ENCODE data around the gene PRRG1.
"Not testable (repeated sequence)": the region's sequence is repeated elsewhere in the genome, so short reads cannot be mapped to it uniquely, and the experiment has no call there.

Gene PRRG1

DNA sequence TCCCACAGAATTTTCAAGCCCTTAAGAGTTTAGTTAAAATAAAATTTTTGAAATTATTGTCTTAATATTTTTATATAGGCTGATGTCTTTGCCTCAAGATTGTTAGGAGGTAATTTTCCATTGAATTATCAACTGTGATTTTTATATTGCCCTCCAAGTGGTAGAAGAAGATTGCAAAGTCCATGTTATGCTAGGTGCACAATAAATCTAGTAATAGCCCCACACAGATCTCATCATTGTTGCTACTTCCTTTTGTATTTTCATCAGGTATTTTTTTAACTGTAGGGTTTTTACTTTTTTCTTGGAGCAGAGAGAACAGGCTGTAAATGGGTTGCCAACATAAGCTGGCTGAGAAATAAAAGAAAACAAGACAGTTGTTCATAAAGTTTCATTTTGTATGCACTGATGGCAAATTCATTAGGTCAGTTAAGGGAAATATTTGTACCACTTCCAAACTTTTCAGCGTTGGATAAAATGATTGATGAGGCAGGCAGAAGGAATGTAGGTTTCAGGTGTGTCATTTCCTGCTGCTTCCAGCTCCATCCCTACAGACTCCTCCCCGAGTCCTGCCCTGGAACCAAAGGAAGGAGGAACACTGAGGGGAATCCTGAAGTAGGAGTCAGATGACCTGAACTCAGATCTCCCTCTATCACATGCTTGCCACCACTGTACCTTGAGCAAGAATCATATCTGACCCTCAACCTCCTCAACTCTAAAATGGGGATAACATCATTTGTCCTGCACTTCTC lies 105.5 kb downstream of the PRRG1 start:
- Histone ChIP-seq H2AFZ (no peak overlapping the region), H3K27ac (no peak overlapping the region), H3K9me3 (ENCODE audit: control insufficient read depth, low read length) (no peaks in the 10 kb centered on the region)

DNA sequence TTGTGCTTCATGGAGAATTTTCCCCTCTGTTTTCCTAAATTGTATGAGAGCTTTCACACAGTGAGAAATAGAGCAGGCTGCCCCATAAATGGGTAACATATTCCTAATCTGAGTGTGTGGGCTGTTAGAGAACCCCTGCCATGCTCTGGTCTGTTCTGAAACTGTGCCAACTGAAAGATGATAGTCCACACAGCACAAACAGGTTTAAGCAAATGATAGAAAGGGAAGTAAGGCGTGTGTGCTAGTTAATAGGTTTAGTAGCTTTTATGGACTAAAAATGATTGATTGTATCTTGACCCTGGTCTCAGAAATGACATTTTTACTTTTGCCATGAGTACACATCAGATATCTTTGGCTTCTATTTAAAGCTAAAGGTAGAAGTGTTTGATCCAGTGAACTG lies 106.2 kb downstream of the PRRG1 start:
- Histone ChIP-seq H3K4me1 (no peaks in the 10 kb centered on the region), H3K79me2 (no peaks in the 10 kb centered on the region), H3K4me2 (ENCODE audit: low read length) (no peak overlapping the region), H3K27ac (no peak overlapping the region), H3K27me3 (ENCODE audit: control insufficient read depth, insufficient read depth, low read length) (no peaks in the 10 kb centered on the region), H3K9ac (no peak overlapping the region), H3K9me3 (ENCODE audit: control insufficient read depth, low read length) (no peaks in the 10 kb centered on the region), H3K4me3 (ENCODE audit: low read depth, low read length) (no peak overlapping the region), H3K36me3 (ENCODE audit: control insufficient read depth, insufficient read depth, low read length) (no peaks in the 10 kb centered on the region), H2AFZ (no peak overlapping the region)
- TF ChIP-seq, protein P1, sequence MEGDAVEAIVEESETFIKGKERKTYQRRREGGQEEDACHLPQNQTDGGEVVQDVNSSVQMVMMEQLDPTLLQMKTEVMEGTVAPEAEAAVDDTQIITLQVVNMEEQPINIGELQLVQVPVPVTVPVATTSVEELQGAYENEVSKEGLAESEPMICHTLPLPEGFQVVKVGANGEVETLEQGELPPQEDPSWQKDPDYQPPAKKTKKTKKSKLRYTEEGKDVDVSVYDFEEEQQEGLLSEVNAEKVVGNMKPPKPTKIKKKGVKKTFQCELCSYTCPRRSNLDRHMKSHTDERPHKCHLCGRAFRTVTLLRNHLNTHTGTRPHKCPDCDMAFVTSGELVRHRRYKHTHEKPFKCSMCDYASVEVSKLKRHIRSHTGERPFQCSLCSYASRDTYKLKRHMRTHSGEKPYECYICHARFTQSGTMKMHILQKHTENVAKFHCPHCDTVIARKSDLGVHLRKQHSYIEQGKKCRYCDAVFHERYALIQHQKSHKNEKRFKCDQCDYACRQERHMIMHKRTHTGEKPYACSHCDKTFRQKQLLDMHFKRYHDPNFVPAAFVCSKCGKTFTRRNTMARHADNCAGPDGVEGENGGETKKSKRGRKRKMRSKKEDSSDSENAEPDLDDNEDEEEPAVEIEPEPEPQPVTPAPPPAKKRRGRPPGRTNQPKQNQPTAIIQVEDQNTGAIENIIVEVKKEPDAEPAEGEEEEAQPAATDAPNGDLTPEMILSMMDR (IDR thresholded peaks at IDR 0.05) = no peak

More for the DNA sequence above, 105.5 kb downstream of the PRRG1 start:
- Histone ChIP-seq H3K9ac (no peak overlapping the region), H3K4me1 (no peaks in the 10 kb centered on the region), H3K79me2 (no peaks in the 10 kb centered on the region), H3K27me3 (ENCODE audit: control insufficient read depth, insufficient read depth, low read length) (no peaks in the 10 kb centered on the region), H3K4me3 (ENCODE audit: low read depth, low read length) (no peak overlapping the region), H3K4me2 (ENCODE audit: low read length) (no peak overlapping the region), H3K36me3 (ENCODE audit: control insufficient read depth, insufficient read depth, low read length) (no peaks in the 10 kb centered on the region)
- TF ChIP-seq, protein P1 (IDR thresholded peaks at IDR 0.05) = no peak

DNA sequence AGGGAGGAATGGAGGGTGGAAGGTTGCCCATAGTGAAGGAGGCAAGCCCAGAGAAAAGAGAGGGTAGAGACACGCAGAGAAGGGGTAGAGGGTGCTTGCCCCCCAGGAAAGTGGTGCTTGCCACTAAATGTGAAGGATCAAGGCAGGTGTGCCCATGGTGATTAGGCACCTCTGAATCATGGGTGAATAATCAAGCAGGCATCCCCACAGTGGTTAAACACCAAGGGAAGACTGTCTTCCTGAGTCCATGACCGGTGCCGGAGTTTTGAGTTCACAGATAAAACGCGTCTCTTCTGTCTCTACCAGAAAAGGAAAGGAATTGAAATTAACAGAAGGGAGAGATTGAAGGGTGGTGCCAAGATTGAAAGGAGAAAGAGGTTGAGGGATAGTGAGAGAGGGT lies 111.1 kb downstream of the PRRG1 start:
- H2AFZ ChIP-seq; H3K9me3 ChIP-seq (ENCODE audit: control insufficient read depth, low read length); H3K36me3 ChIP-seq (ENCODE audit: control insufficient read depth, insufficient read depth, low read length); H3K4me2 ChIP-seq (ENCODE audit: low read length); H3K27me3 ChIP-seq (ENCODE audit: control insufficient read depth, insufficient read depth, low read length); H3K4me1 ChIP-seq; H3K27ac ChIP-seq; H3K9ac ChIP-seq; H3K4me3 ChIP-seq (ENCODE audit: low read depth, low read length); H3K79me2 ChIP-seq: not testable (repeated sequence)

DNA sequence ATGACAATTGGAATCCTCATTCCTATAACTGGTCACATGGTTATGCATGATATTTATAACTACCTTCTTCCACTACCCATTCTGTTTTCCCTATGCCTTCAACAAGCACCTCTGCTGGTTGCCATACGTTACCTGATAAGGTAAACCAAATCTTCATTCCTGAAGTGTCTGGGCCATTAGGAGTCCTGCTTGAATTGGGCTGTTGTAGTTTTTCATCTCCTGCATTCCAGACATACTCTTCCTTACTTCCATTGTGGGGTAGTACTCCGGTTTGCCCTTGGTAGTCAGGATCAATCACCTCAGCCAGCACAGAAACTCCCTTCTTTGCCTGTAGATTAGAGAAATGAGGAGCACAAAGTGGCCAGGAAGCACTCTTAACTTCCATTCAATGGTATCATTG lies 113.2 kb downstream of the PRRG1 start:
- Histone ChIP-seq H3K4me3 (ENCODE audit: low read depth, low read length) (no peak overlapping the region), H3K36me3 (ENCODE audit: control insufficient read depth, insufficient read depth, low read length) (no peaks in the 10 kb centered on the region), H3K9me3 (ENCODE audit: control insufficient read depth, low read length) (no peaks in the 10 kb centered on the region), H3K4me2 (ENCODE audit: low read length) (no peak overlapping the region), H3K9ac (no peak overlapping the region), H3K79me2 (no peaks in the 10 kb centered on the region), H3K4me1 (no peaks in the 10 kb centered on the region), H2AFZ (no peak overlapping the region), H3K27me3 (ENCODE audit: control insufficient read depth, insufficient read depth, low read length) (no peaks in the 10 kb centered on the region), H3K27ac (no peak overlapping the region)
- TF ChIP-seq, protein P1 (IDR thresholded peaks at IDR 0.05) = no peak

DNA sequence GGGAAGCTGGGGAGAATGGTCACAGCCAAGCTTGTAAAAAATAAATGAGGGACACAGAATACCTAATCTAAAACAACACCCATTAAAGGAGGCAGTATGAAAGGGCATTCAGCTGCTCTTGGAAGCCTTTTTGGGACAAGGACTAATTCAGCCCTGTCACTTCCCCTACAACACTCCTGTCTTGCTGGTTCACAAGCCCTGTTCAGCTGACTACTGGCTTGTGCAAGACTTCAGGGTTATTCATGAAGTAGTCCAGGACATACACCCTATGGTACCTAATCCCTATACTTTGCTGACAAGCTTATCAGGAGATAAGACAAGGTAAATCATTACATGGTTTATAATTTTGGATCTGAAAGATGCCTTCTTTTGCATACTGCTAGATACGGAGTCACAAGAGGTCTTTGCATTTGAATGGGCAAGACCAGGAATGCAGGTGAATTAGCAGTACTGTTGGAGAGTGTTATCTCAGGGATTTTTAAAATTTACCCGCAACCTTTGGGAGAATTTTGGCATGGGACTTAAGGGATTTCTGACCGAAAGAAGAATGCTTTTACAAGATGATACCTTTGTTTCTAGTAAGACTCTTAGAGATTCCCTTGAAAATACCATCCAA lies 119.1 kb downstream of the PRRG1 start:
- H3K36me3 ChIP-seq (ENCODE audit: control insufficient read depth, insufficient read depth, low read length) = no peaks in the 10 kb centered on the region
- no peaks in the 10 kb centered on the region for H3K27me3 ChIP-seq (ENCODE audit: control insufficient read depth, insufficient read depth, low read length)
- no peak overlapping the region for H2AFZ ChIP-seq
- H3K79me2 ChIP-seq = no peaks in the 10 kb centered on the region
- no peaks in the 10 kb centered on the region for H3K9me3 ChIP-seq (ENCODE audit: control insufficient read depth, low read length)
- TF ChIP-seq, protein P1 (IDR thresholded peaks at IDR 0.05) = no peak
- H3K4me2 ChIP-seq (ENCODE audit: low read length) = no peak overlapping the region
- no peak overlapping the region for H3K27ac ChIP-seq
- no peak overlapping the region for H3K9ac ChIP-seq
- H3K4me3 ChIP-seq (ENCODE audit: low read depth, low read length) = no peak overlapping the region
- no peaks in the 10 kb centered on the region for H3K4me1 ChIP-seq

Data from parathyroid adenoma (tissue), 2 donors.